GM21825 (cell line): Measurements from ENCODE around the gene C3.
"Not testable (repeated sequence)": the region's sequence is repeated elsewhere in the genome, so short reads cannot be mapped to it uniquely, and the experiment has no call there.

Source experiments
- ATAC-seq: cut with Tn5 transposase; IDR thresholded peaks from one replicate; pipeline ENCODE4 v1.9.1; 2021; ENCODE audit warnings: mild to moderate bottlenecking, moderate library complexity; ENCODE audit not compliant: unreplicated experiment

C3 gene

DNA sequence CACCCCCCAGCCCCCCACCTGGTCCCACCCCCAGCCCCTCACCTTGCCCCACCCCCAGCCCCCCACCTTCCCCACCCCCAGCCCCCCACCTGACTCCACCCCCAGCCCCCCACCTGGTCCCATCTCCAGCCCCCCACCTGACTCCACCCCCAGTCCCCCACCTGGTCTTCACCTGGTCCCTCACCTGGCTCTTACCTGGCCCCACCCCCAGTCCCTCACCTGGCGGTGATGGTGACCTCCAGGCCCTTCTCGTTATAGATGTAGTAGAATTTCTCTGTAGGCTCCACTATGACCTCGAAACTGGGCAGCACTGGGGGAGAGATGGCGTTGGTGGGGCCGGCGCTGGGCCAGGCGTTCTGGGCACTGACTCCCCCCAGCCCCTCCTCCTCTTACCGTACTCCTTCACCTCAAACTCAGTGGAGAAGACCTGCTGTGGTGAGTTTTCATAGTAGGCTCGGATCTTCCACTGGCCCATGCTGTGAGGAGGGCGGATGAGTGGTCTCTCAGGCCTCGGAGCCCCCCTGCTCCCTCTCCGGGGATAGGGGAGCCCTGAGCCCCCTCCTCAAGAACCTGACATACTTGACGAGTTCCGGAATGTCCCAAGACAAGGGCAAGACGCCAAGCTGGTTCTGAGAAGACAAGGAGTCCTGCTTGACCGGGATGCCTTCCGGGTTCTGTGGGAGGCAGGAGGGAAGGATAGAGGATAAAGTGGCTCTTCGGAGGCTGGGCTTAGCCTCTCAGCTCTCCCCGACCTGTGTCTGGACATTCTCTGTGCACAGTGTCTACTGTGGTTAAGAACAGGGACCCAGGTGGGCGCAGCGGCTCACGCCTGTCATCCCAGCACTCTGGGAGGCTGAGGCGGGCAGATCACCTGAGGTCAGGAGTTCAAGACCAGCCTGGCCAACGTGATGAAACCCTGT lies 6.4 kb downstream of the C3 start:
- no peak for ATAC-seq

DNA sequence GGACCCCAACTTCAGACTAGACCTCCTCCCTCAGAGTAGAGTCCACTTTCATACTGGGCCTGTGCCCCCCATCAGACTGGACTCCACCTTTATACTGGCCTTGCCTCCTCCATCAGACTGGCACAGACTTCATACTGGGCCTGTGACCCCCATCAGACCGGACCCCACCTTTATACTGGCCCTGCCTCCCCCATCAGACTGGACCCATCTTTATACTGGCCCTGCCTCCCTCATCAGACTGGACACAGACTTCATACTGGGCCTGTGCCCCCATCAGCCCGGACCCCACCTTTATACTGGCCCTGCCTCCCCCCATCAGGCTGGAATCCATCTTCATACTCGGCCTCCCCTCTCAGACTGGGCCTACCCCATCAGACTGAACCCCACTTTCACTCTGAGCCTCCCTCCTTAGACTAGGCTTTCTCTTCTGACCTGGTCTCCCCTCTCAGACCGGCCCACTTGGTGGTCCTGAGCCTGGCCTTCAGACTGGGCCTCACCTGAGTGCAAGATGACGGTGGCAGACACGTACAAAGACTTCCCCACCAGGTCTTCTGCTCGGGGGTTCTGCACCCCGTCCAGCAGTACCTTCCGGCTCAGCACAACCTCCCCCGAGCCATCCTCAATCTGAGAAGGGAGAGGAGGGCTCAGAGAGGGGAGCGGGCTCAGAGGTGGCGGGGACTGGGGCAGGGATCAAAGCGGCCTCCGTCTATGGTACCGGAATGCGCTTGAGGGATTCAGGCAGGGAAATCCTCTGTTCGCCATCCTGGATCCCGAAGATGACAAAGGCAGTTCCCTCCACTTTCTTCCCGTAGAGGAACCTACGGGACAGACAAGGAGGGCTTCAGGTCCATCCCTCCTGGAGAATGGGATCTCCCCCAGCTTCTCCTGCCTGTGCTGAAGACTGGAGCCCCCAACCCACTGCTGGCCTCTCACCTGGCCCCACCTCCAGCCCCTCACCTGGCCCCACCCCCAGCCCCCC lies 7.5 kb downstream of the C3 start:
- no peak for ATAC-seq

DNA sequence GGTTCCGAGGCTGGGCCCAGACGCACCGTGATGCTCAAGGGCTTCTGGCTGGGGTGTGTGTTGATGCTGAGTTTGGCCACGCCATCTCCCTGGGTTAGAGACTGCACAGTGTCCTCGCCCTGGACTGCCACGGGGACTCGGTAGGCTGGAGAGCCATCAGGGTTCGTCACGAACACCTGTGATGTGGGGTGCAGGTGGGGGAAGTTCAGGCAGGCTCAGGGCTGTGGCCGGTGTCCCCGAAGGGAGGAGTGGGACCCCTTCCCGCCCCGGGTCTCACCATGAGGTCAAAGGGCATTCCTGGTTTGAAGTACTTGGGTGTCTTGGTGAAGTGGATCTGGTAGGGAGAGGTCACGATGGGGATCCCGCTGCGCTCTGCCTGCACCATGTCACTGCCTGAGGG lies 8.2 kb downstream of the C3 start:
- ATAC-seq: no peak

DNA sequence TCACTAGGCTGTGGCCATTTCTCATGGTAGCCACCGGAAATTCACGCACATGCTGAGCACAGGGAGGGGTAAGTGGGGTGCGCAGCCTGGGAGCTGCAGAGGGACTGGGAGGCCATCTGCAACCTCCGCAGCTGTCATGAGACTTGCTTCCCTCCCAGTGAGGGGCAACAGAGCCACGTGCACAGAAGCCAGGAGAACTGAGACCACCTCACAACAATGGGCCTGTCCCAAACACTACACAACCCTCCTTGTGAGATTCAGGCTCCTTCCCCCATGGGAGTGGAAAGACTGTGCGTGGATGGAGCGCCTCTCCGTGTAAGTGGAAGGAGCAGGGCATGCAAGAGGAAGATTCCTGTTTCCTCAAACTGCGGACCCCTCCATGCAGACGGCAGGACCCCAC lies 8.8 kb downstream of the C3 start:
- ATAC-seq: no peak

DNA sequence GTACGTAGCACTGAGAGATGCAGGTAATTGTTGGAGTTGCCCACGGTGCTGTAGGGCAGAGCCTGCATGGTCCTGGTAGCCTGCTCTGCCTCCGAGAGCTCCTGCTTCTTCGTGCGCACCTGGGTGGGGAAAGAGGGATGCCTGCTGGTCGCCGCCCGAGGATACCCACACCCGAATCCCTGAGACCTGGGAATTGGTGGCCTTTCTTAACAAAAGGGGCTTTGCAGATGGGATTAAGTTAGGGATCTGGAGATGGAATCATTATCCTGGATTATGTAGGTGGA lies 9.4 kb downstream of the C3 start:
- no peak for ATAC-seq

DNA sequence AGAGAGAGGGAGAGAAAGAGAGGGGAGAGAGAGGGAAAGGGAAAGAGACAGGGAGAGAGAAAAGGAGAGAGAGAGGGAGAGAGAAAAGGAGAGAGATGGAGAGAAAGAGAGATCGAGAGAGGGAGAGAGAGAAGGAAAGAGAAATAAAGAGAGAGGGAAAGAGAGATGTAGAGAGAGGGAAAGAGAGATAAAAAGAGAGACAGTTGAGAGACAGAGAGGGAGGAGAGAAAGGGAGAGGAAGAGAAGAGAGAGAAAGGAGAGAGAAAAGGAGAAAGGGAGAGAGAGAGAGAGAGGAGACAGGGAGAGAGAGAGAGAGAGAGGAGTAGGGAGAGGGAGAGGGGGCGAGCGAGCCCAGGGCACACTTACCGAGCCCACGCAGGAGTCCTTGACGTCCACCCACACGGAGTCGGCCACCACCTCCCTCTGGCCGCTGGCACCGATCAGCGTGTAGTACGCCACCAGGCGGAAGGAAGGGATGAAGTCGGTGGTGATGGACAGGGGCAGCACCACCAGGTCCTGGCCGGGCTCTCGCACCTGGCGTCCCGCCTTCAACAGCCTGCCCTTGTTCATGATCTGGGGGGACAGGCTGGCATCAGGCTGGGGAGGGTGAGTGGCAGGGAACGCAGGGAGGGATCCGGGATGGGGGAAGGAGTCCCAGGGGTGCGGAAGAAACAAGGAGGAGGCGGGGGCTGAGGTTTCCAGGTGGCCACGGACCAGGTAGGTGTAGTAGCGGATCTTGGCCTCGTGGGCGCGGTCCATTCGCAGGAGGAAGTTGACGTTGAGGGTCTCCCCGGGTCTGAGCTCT lies 10.0 kb downstream of the C3 start:
- no peak for ATAC-seq

GRCh38 chr19:6709549-6709948 lies 10.9 kb downstream of the C3 start:
- ATAC-seq: no peak

DNA sequence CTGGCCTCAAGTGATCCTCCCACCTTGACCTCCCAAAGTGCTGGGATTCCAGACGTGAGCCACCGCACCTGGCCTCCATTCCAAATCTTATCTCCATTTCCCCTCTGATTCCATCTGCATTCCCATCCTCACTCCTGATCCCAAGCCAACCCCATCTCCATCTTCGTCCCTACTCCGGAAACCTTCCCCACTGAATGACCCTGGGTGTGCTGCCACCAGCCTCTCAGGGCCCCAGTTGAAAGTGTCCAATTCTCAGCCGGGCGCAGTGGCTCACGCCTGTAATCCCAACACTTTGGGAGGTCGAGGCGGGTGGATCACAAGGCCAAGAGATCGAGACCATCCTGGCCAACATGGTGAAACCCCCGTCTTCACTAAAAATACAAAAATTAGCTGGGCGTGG lies 11.5 kb downstream of the C3 start:
- not testable (repeated sequence) for ATAC-seq

DNA sequence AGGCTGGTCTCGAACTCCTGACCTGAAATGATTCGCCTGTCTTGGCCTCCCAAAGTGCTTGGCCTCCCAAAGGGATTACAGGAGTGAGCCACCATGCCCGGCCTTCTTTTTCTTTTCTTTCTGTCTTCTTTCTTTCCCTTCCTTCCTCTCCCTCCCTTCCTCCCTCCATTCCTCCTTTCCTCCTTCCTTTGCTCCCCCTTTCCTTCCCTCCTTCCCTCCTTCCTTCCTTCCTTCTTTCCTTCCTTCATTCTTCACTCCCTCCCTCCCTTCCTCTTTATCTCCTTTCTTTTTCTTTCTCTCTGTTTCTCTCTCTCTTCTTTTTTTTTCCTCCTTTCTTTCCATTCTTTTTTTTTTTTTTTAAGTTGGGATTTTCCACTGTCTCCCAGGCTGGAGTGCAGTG lies 12.1 kb downstream of the C3 start:
- ATAC-seq: no peak

- ATAC-seq: no peak
Measured at GRCh38 chr19:6707658-6708018, 12.8 kb downstream of the C3 start.

DNA sequence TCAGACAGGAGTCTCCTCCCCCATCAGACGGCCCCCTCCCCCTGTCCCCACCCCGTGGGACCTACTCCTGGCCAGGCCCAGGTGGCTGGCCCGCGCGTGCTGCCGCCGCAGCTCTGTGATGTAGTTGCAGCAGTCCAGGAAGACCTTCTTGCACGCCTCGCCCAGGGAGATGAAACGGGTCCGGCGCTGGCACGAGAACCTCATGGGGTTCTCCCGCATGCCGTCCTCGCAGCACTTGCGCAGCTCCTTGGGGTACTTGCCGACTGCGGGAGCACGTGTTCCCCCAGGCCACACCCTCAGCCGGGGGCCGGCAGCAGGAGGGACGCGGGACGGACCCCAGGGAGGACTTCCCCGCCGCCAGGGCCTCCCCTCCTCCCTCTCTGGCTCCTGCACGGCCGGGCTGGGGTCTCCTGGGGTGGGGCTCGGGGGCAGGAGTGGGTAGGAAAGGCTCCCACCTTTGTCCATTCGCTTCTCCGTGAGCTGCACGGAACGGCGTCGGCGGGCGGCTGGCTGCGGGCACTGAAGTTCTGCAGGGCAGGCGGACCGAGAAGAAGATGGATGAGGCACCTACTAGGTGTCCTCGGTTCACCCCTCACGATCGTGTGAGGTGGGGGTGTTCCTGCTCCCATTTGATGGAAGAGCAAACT lies 13.3 kb downstream of the C3 start:
- ATAC-seq: no peak

DNA sequence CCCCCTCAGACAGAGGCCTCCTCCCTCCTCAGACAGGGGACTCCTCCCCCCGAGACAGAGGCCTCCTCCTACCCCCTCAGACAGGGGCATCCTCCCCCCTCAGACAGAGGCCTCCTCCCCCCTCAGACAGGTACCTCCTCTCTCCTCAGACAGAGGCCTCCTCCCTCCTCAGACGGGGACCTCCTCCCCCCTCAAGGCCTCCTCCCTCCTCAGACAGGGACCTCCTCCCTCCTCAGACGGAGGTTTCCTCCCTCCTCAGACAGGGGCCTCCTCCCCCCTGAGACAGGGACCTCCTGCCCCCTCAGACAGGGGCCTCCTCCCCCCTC lies 13.9 kb downstream of the C3 start:
- ATAC-seq: no peak

DNA sequence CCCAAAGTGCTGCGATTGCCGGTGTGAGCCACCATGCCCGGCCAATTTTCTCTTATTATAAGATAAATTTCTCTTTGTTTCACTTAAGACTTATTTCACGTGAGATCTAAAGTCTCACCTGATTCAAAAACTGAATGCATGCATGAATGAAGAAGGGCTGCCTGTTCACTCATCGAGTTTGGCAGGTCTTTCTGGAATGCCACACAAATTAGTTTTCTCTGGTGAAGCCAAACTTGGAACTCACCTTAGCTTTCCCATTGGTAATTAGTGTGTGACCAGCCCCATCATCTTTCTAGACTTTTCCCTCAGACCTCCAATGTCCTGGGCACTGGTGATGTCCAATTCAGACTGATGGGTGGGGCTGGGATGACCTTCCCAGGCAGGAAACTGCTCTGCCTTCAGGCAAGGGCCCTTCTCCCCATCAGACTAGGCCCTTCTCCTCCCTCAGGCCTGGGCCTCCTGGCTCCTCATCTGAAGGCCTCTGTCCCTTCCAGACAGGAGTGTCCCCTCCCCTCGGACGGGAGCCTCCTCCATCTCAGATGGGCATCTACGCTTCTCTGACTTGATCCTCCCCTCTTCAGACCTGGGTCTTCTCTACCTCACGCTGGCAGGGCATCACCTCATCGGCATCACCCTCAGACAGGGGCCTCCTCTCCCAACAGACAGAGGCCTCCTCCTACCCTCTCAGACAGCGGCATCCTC lies 14.4 kb downstream of the C3 start:
- ATAC-seq: no peak

- no peak for ATAC-seq
Measured at GRCh38 chr19:6700586-6701316, 19.7 kb downstream of the C3 start.

DNA sequence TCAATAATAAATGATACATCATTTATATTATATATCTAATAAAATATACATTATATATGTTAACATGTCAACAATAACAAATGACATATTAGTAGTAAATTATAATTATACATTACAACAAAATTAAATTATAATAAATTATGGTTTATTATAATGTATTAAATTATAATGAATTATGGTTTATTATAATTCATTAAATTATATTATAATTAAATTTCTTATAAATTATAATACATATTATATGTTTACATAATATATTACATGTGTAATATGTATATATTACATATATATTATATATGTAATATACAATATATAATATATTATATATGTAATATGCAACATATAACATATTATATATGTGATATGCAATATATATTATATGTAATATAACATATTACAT lies 20.5 kb downstream of the C3 start:
- ATAC-seq: no peak

DNA sequence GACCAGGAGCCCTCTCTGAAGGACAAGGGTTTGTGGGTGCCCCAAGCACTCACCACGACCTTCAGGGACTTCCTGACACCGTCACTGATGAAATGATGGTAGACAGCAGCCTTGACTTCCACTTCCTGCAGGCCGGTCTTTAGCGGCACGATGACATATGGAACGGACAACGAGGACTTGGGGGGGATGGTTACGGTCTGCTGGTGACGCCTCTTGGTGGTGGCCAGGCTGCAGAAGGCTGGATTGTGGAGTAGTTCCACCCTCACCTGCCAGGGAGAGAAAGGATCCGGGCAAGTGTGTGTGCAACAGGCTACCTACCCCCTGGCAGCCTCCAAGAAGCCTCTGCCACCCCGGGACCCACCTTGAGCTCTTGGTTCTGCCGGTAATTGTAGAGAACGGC lies 23.2 kb downstream of the C3 start:
- no peak for ATAC-seq

- no peak for ATAC-seq
Measured at GRCh38 chr19:6696239-6696820, 24.1 kb downstream of the C3 start.

- no peak for ATAC-seq
Measured at GRCh38 chr19:6694147-6694815, 26.2 kb downstream of the C3 start.

DNA sequence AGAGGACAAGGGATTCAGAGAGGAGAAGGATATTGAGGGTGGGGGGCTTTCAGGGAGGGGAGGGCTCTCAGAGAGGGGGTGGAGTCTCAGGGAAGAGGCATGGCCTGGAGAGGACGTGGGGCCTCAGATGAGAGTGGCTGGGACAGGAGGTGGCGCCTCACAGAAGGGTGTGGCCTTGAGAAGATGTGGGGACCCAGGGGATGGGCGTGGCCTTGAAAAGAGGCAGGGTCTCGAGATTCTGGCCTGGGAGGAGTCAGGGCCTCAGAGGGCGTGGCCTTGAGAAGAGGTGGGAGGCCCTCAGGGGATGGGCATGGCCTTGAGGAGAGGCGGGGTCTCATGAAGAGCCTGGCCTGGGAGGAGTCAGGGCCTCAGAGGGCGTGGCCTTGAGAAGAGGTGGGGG lies 26.8 kb downstream of the C3 start:
- ATAC-seq: no peak
